Naive thymus-derived CD8-positive, alpha-beta T cell (primary cell): Measurements from ENCODE around the gene VCL. TPM values are rescaled to one million over a fixed set of nuclear protein-coding genes. Genes with fewer than 3 reads are reported as not detected.
A peak's percentile ranks its signal among the peaks of the same experiment; 100 is the strongest.

Experiments
- ATAC-seq, 2 donors: fragments of 150-1000 bp; cut with Tn5 transposase in 1 of 2; sonication (Bioruptor Pico), chemical (Tn5 transposase) in 1 of 2; 1 replicate in 1 of 2; 2 replicates in 1 of 2; pipeline ENCODE4 v1.10.0; 2021; ENCODE audit warnings: mild to moderate bottlenecking in 2 of 2, moderate library complexity in 2 of 2
- POLR2A ChIA-PET: fragments of 350-600 bp; sonication (Branson Sonifier 250); formaldehyde crosslinking; loops from one replicate; lab custom pipeline; 2021; ENCODE audit warnings: antibody characterized with exemption; lab: Charles Lee
- DNase-seq, 10 donors: peaks; one replicate each; pipeline versions ENCODE4 v3.0.0 to v3.0.0-alpha.2; 2020 to 2022
- H3K27ac Mint-ChIP-seq, 10 donors: one replicate each; pipeline ENCODE4 v1.8.0; 2020 to 2022; ENCODE audit warnings: mild to moderate bottlenecking in 10 of 10, mixed read lengths in 10 of 10, moderate library complexity in 4 of 10, inconsistent platforms in 1 of 10
- H3K27me3 Mint-ChIP-seq, 5 donors: one replicate each; pipeline ENCODE4 v1.8.0; 2021 to 2022; ENCODE audit warnings: mixed read lengths in 5 of 5
- H3K36me3 Mint-ChIP-seq, 3 donors: one replicate each; pipeline ENCODE4 v1.8.0; 2020 to 2022; ENCODE audit warnings: mixed read lengths in 3 of 3, mild to moderate bottlenecking in 2 of 3, inconsistent platforms in 1 of 3
- H3K4me1 Mint-ChIP-seq, 4 donors: one replicate each; pipeline ENCODE4 v1.8.0; 2021 to 2022; ENCODE audit warnings: mixed read lengths in 4 of 4
- H3K4me3 Mint-ChIP-seq, 10 donors: one replicate each; pipeline ENCODE4 v1.8.0; 2020 to 2022; ENCODE audit warnings: mild to moderate bottlenecking in 10 of 10, mixed read lengths in 10 of 10, moderate library complexity in 6 of 10, inconsistent platforms in 1 of 10
- H3K9me3 Mint-ChIP-seq, 9 donors: one replicate each; pipeline ENCODE4 v1.8.0; 2020 to 2022; ENCODE audit warnings: mixed read lengths in 9 of 9, mild to moderate bottlenecking in 3 of 9, inconsistent platforms in 1 of 9, moderate library complexity in 1 of 9
- polyA plus RNA-seq, 3 donors: library from polyadenylated mRNA; unstranded; fragments of 300-500 nt; fragmentation: Illumina TruSeq; gene quantifications; one replicate each; pipeline ENCODE4 v1.2.3, GENCODE V29; 2021
- total RNA-seq, 8 experiments: library from RNA in 2 of 8; stranded (reverse) in 2 of 8; gene quantifications; one replicate each; pipeline ENCODE4 v1.2.3 and lab custom pipeline; 2021 to 2026

The VCL gene
- total and polyA plus RNA-seq, 5 experiments from 2014 or later = 5.0 to 21.2 (median 7.8) TPM

DNA sequence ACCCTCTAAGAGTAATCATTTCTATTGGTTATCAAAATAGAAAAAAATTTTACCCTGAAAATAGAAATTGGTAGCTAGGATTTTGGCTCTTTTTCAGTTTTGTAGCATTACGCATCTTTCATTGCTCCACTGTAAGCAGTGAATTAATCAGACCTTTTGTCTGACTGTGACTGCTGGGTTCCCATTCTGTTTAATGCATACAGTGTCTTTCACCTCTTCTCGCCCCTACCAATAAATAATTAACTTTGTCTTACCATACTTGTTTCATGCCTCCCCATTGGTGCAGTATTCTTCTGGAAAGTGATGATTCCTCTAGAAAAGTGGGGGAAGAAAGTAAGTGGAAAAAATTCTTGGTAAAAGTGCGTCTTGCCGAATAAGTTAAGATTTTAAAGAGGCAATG is 79.5 kb downstream of the VCL start:
- H3K36me3 Mint-ChIP-seq = peaks cover 0 to 44% (median 16%) of the 10 kb centered on the region in 3 donors
- peaks cover 2 to 47% (median 12%) of the 10 kb centered on the region in 4 donors for H3K4me1 Mint-ChIP-seq
- ATAC-seq (no peak), DNase-seq (no peak)
- no peaks in the 10 kb centered on the region for H3K27me3 Mint-ChIP-seq
- H3K4me3 Mint-ChIP-seq = no peak overlapping the region
- POLR2A ChIA-PET = no interaction called here
- peak overlapping the region in 1 of 10 donors; percentile 42 for H3K27ac Mint-ChIP-seq
- H3K9me3 Mint-ChIP-seq = no peaks in the 10 kb centered on the region

DNA sequence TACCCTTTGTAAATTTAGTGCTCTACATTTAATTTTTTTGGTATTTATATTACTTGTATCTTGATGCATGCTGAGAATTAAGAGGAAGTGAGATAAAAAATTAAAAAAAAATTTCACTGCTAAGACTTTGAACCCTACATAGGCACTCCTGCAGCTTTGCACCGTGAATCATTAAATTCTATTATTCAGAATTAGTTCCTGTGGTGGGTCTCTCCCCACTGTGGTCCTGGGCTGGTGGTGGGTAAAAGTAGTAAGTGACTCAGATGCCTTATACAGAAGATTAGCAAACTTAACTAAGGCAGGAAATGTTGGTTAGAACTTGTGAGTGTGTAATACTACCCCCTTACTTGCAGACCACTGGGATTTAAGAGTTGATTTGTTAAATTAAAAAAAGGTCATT is 80.1 kb downstream of the VCL start:
- Mint-ChIP-seq H3K4me3 (no peak overlapping the region), H3K36me3 (peaks cover 0 to 38% (median 10%) of the 10 kb centered on the region in 3 donors)

DNA sequence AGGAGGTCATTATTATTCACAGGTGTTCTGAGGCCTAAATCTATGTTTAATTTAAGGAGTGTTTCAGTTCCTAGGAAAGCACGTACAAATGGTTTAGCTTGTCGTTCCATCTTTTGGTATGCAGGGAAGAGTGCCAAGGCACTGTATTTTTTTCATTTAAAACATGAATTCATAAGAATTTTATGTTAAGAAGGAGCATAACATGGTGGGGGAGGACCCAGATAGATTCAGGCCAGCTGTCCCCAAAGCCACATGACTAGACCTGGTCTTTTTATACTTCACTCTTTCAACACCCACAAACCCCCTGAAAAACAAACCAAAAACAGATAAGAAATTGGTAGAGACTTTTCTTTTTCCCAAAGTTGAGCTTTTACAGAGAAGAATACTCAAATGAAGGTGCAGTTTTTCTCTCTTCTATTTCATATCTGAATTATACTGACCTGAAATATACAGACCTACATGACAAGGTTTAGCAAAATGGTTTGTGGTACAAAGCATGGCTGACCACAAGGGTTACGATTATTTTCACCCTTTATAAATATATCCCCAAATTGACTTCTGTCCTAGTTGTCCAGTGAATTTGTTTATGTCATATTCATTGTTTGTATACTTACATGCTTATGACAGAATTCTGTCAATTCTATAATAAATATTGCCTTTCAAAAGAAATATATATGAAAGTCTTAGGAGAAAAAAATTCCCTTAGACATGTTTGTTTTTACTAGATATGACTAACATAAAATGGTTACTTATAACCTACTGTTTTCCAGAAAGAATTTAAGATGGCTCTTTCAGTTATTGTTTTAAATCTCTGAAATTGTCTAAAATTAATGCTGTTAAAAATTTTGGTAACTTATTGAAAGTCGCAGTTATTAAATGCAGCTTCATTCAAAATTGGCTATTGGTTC is 81.4 kb downstream of the VCL start:
- Mint-ChIP-seq H3K9me3 (no peaks in the 10 kb centered on the region), H3K36me3 (peaks cover 0 to 34% (median 14%) of the 10 kb centered on the region in 3 donors), H3K27me3 (no peaks in the 10 kb centered on the region), H3K4me1 (peaks cover 2 to 47% (median 12%) of the 10 kb centered on the region in 4 donors), H3K4me3 (no peak overlapping the region), H3K27ac (peak overlapping the region in 3 of 10 donors; percentile 17 to 63 (median 50))
- ATAC-seq (no peak), DNase-seq (no peak)
- POLR2A ChIA-PET = no interaction called here

More for the DNA sequence above, 80.1 kb downstream of the VCL start:
- ATAC-seq = no peak
- POLR2A ChIA-PET = no interaction called here
- Mint-ChIP-seq H3K4me1 (peaks cover 2 to 47% (median 12%) of the 10 kb centered on the region in 4 donors), H3K27me3 (no peaks in the 10 kb centered on the region), H3K27ac (peak overlapping the region in 1 of 10 donors; percentile 63), H3K9me3 (no peaks in the 10 kb centered on the region)
- peak in 2 of 10 donors; percentile 1 to 7 for DNase-seq

GRCh38 chr10:74079936-74080590 is 82.1 kb downstream of the VCL start:
- no peak for ATAC-seq
- peaks cover 0 to 33% (median 10%) of the 10 kb centered on the region in 3 donors for H3K36me3 Mint-ChIP-seq
- POLR2A ChIA-PET = no interaction called here
- H3K4me3 Mint-ChIP-seq = no peak overlapping the region
- H3K27me3 Mint-ChIP-seq = no peaks in the 10 kb centered on the region
- peaks cover 2 to 50% (median 12%) of the 10 kb centered on the region in 4 donors for H3K4me1 Mint-ChIP-seq
- H3K27ac Mint-ChIP-seq = peak overlapping the region in 1 of 10 donors; percentile 27
- no peaks in the 10 kb centered on the region for H3K9me3 Mint-ChIP-seq
- no peak for DNase-seq

DNA sequence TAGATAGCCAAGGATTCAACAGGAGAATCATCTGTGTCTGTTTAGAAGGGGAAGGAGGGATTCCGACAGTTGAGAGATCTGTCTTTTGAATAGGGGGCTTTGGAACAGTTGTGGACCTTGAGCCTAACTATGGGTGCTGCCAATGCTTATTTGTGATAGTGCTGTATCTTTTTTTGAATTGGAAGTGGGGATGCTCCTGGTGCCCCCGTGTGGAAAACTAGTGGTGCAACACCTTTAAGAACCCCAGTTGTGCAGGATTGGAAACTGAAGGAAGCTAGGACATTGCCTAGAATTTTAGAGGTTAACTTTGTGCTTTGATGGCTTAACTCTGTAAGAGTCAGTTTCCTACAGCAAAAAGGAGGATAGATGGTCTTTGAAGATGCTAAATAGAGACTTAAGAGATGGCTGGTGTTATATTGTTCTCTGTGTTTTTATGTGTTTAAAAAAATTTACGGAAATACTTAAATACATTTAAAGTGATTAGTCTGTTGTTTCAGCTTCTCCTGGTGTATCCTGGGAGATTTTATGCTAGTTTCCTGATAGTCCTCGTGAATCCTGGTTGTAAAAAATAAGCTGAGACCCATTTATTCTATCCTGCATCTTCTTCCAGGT is 83.4 kb downstream of the VCL start:
- H3K4me3 Mint-ChIP-seq = no peak overlapping the region
- H3K36me3 Mint-ChIP-seq = peaks cover 0 to 31% (median 7%) of the 10 kb centered on the region in 3 donors
- POLR2A ChIA-PET = interaction anchor here (1.2 kb wide), 1 partner anchor 153 kb away, joined by 4 read pairs; no protein-coding TSS in a partner anchor
- H3K27ac Mint-ChIP-seq = peak overlapping the region in 2 of 10 donors; percentile 16 to 17
- H3K9me3 Mint-ChIP-seq = no peaks in the 10 kb centered on the region
- DNase-seq = peak in 7 of 10 donors; percentile 6 to 46 (median 27)
- ATAC-seq = peak; percentile 42 to 54
- H3K27me3 Mint-ChIP-seq = no peaks in the 10 kb centered on the region
- H3K4me1 Mint-ChIP-seq = peaks cover 2 to 48% (median 12%) of the 10 kb centered on the region in 4 donors

GRCh38 chr10:74081941-74082718 is 84.2 kb downstream of the VCL start:
- POLR2A ChIA-PET = interaction anchor here (0.6 to 1.2 kb wide), 2 partner anchors 20 to 152 kb away, joined by 3 to 4 read pairs; no protein-coding TSS in a partner anchor
- DNase-seq = no peak
- Mint-ChIP-seq H3K27me3 (no peaks in the 10 kb centered on the region), H3K4me1 (peaks cover 2 to 42% (median 12%) of the 10 kb centered on the region in 4 donors), H3K4me3 (no peak overlapping the region), H3K36me3 (peaks cover 0 to 27% (median 7%) of the 10 kb centered on the region in 3 donors), H3K9me3 (no peaks in the 10 kb centered on the region), H3K27ac (peak overlapping the region in 1 of 10 donors; percentile 41)
- ATAC-seq = no peak

DNA sequence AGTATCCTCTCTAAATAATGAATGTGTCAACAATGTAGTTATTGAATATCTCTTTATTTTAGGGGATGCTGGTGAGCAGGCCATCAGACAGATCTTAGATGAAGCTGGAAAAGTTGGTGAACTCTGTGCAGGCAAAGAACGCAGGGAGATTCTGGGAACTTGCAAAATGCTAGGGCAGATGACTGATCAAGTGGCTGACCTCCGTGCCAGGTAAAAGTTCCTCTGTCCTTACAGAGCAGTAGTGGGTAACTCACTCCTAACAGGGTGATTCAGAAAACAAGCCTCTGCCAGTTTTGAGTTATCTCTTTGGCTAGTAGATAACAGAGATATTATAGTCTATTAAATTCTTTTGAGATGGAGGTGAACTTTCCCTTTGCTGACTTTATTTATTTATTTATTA is 85.4 kb downstream of the VCL start:
- no peak for ATAC-seq
- no peaks in the 10 kb centered on the region for H3K9me3 Mint-ChIP-seq
- peaks cover 2 to 31% (median 9%) of the 10 kb centered on the region in 4 donors for H3K4me1 Mint-ChIP-seq
- H3K27me3 Mint-ChIP-seq = no peaks in the 10 kb centered on the region
- no peak overlapping the region for H3K27ac Mint-ChIP-seq
- no peak for DNase-seq
- POLR2A ChIA-PET = no interaction called here
- no peak overlapping the region for H3K4me3 Mint-ChIP-seq
- peaks cover 0 to 26% (median 7%) of the 10 kb centered on the region in 3 donors for H3K36me3 Mint-ChIP-seq

DNA sequence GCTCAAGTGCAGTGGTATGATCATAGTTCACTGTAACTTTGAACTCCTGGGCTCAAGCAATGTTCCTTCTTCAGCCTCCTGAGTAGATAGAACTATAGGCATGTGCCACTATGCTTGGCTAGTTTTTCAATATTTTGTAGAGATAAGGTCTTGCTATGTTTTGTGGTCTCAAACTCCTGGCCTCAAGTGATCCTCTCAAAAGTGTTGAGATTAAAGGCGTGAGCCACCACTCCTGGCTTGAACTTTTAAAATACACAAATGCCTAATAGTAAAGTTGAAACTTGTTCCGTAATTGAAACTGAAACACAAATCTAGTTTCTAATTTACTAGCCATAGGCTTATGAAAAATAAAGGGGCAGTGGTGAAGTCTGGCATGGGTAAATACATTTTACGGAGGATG is 87.0 kb downstream of the VCL start:
- peaks cover 1 to 14% (median 4%) of the 10 kb centered on the region in 4 donors for H3K4me1 Mint-ChIP-seq
- POLR2A ChIA-PET = no interaction called here
- no peak for DNase-seq
- no peaks in the 10 kb centered on the region for H3K27me3 Mint-ChIP-seq
- H3K4me3 Mint-ChIP-seq = no peak overlapping the region
- ATAC-seq = no peak
- H3K9me3 Mint-ChIP-seq = no peaks in the 10 kb centered on the region
- peaks cover 0 to 37% (median 7%) of the 10 kb centered on the region in 3 donors for H3K36me3 Mint-ChIP-seq
- no peak overlapping the region for H3K27ac Mint-ChIP-seq

DNA sequence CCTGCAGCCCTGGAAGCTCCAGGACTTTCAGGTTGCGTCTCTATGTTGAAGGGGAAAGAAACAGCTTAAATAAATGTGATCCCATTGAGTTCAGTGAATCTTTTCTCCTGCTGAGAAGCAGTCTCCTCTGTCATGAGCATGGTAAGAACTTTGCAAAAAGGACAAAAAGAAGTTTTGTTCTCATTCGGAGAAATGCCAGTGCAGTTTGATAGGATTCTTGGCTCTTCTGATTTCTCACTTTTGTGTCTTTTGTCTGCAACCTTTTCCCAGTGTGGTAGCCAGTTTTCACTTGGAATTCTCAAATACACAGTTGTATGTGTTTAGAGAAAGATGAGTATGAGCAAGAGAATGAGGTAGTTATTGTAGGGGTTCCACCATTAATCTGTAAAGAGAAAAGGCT is 88.4 kb downstream of the VCL start:
- H3K36me3 Mint-ChIP-seq = peaks cover 0 to 48% (median 12%) of the 10 kb centered on the region in 3 donors
- no peak overlapping the region for H3K4me3 Mint-ChIP-seq
- H3K27ac Mint-ChIP-seq = no peak overlapping the region
- H3K4me1 Mint-ChIP-seq = peaks cover 0 to 4% (median 1%) of the 10 kb centered on the region in 4 donors
- ATAC-seq = no peak
- POLR2A ChIA-PET = no interaction called here
- no peaks in the 10 kb centered on the region for H3K9me3 Mint-ChIP-seq
- no peak for DNase-seq
- no peaks in the 10 kb centered on the region for H3K27me3 Mint-ChIP-seq

- no peak for ATAC-seq
- Mint-ChIP-seq H3K9me3 (no peaks in the 10 kb centered on the region), H3K36me3 (peaks cover 0 to 46% (median 9%) of the 10 kb centered on the region in 3 donors), H3K4me3 (no peak overlapping the region), H3K4me1 (peaks cover 0 to 3% (median 0%) of the 10 kb centered on the region in 4 donors), H3K27ac (no peak overlapping the region), H3K27me3 (no peaks in the 10 kb centered on the region)
- POLR2A ChIA-PET = no interaction called here
- no peak for DNase-seq
Measured at GRCh38 chr10:74088722-74089121, 90.8 kb downstream of the VCL start.

DNA sequence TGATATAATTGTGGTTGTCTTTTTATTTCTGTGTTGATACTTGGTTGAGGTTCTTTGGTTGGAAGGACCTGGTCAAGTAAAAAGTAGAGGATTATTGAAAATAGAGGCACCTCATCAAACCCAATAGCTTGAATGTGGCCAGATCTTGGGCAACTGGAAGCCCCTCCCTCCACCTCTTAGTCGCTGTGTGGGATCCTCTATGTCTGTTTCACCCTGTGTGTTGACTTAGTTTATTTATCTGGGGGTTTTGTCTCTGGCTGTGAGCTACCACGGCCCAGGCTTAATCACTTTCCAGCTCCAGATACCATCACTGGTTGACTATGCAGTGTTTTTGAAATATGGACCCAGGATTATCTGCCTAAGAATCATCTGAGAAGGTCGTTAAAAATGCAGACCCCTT is 94.5 kb downstream of the VCL start:
- H3K4me1 Mint-ChIP-seq = peaks cover 0 to 7% (median 0%) of the 10 kb centered on the region in 4 donors
- H3K27ac Mint-ChIP-seq = no peak overlapping the region
- ATAC-seq = no peak
- no peaks in the 10 kb centered on the region for H3K9me3 Mint-ChIP-seq
- H3K27me3 Mint-ChIP-seq = no peaks in the 10 kb centered on the region
- no peak overlapping the region for H3K4me3 Mint-ChIP-seq
- peaks cover 7 to 58% (median 17%) of the 10 kb centered on the region in 3 donors for H3K36me3 Mint-ChIP-seq
- POLR2A ChIA-PET = no interaction called here
- DNase-seq = no peak
